Stimulated activated CD4-positive, alpha-beta T cell treated with anti-CD3 and anti-CD28 coated beads, TNF-alpha, amount 100 ng/mL, for 48 hours (primary cell): ENCODE measurements around the gene LUC7L3.
"Not testable (repeated sequence)": the region's sequence is repeated elsewhere in the genome, so short reads cannot be mapped to it uniquely, and the experiment has no call there.

Experiments used
- DNase-seq, 3 donors: peaks; one replicate each; pipeline ENCODE4 v3.0.0-alpha.2; 2020; ENCODE audit warnings: low read depth in 3 of 3

The LUC7L3 gene

GRCh38 chr17:50708050-50709000 lies 11.1 kb upstream of the LUC7L3 start:
- no peak for DNase-seq

- DNase-seq, result not testable (repeated sequence)
Observed at GRCh38 chr17:50709053-50709452, 10.3 kb upstream of the LUC7L3 start.

- no peak for DNase-seq
Observed at GRCh38 chr17:50710025-50710424, 9.4 kb upstream of the LUC7L3 start.

GRCh38 chr17:50710650-50711049 lies 8.8 kb upstream of the LUC7L3 start:
- DNase-seq, result no peak

- no peak for DNase-seq
Observed at GRCh38 chr17:50712641-50713040, 6.8 kb upstream of the LUC7L3 start.

- no peak for DNase-seq
Observed at GRCh38 chr17:50715471-50715870, 3.9 kb upstream of the LUC7L3 start.

- DNase-seq, result no peak
Observed at GRCh38 chr17:50719924-50720794, 756 bp downstream of the LUC7L3 start.

GRCh38 chr17:50721194-50722010 lies 2.0 kb downstream of the LUC7L3 start:
- DNase-seq, result no peak

- DNase-seq, result no peak
Observed at GRCh38 chr17:50722746-50723145, 3.3 kb downstream of the LUC7L3 start.

- DNase-seq, result not testable (repeated sequence)
Observed at GRCh38 chr17:50724622-50725021, 5.2 kb downstream of the LUC7L3 start.

GRCh38 chr17:50725769-50726655 lies 6.6 kb downstream of the LUC7L3 start:
- DNase-seq, result no peak

- DNase-seq, result no peak
Observed at GRCh38 chr17:50728112-50728429, 8.7 kb downstream of the LUC7L3 start.

- no peak for DNase-seq
Observed at GRCh38 chr17:50728881-50729765, 9.7 kb downstream of the LUC7L3 start.

- no peak for DNase-seq
Observed at GRCh38 chr17:50731575-50732460, 12.4 kb downstream of the LUC7L3 start.

GRCh38 chr17:50735287-50735686 lies 15.9 kb downstream of the LUC7L3 start:
- no peak for DNase-seq

GRCh38 chr17:50737118-50737698 lies 17.8 kb downstream of the LUC7L3 start:
- DNase-seq, result no peak

GRCh38 chr17:50739098-50739497 lies 19.7 kb downstream of the LUC7L3 start:
- DNase-seq, result no peak

- no peak for DNase-seq
Observed at GRCh38 chr17:50745631-50746030, 26.2 kb downstream of the LUC7L3 start.
